GM23248 (cell line): ENCODE measurements around the gene NUBP2.

Source experiments
- EZH2 ChIP-seq: fragments of 200-600 bp; sonication (generic); IDR thresholded peaks from 2 replicates; pipeline ENCODE4 v1.6.1; 2018; ENCODE audit warnings: antibody characterized with exemption, mild to moderate bottlenecking; ENCODE audit not compliant: insufficient read depth, poor library complexity, severe bottlenecking
- EZH2phosphoT487 ChIP-seq: fragments of 200-600 bp; sonication (generic); IDR thresholded peaks from 2 replicates; pipeline ENCODE4 v1.6.1; 2018; ENCODE audit warnings: antibody characterized with exemption, moderate library complexity, mild to moderate bottlenecking, low read depth; ENCODE audit not compliant: insufficient read depth

DNA sequence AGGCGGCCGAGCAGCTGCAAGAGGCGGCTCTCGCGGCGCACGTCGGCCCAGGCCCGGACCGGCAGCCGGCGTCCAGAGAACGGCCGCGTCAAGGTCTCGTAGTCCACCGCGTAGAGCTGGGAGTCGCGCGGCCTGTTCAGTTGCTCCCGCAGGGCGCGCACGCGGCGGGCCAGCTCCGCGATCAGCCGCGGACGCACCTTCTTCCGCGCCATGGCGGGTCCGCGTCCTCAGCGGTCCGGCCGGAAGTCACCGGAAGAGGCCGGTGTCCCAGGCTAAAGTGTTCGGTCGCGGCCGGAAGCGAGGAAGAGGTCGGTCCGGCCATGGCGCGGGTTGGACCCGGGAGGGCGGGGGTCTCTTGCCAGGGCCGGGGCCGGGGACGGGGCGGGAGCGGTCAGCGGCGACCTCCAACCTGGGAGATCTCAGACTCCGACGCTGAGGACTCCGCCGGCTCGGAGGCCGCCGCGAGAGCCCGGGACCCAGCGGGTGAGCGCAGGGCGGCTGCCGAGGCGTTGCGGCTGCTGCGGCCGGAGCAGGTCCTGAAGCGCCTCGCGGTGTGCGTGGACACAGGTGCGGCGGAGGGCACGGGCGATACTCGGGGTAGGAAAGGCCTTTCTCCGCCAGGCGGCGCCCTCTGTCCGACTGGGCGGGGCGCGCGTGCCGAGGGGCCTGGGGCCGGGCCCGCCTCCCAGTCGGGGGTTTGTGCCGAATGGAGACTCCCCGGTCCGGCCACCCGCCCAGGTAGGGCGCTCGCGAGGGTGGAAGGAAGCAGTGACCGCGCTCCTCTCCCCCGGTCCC, 9.7 kb upstream of the NUBP2 start, which contains the start of gene MRPS34:
- TF ChIP-seq EZH2 (no peak), EZH2phosphoT487 (no peak)
